IMR-90 (cell line): ENCODE results near the gene FEN1. TPM values are rescaled to one million over a fixed set of nuclear protein-coding genes. Genes with fewer than 3 reads are reported as not detected.

ENCODE experiments used
- ATAC-seq: fragments of 200-7000 bp; cut with Tn5 transposase; 2 replicates; pipeline ENCODE4 v1.9.1; 2020; ENCODE audit warnings: low read depth, mild to moderate bottlenecking, moderate library complexity
- BruUV-seq: library from RNA; stranded (reverse); fragments of 400-500 nt; replicated peaks from 2 replicates; lab custom pipeline; 2021; lab: Mats Ljungman, UMichigan
- CTCF ChIA-PET: fragments of 300-600 bp; formaldehyde crosslinking; extraction: SDS; loops from one replicate; lab custom pipeline; 2021; ENCODE audit warnings: antibody characterized with exemption; lab: Yijun Ruan, JAX
- POLR2A ChIA-PET: fragments of 300-600 bp; sonication (Branson Sonifier 250); formaldehyde crosslinking; loops from one replicate; lab custom pipeline; 2022; ENCODE audit warnings: antibody characterized with exemption; ENCODE audit not compliant: unreplicated experiment; lab: Charles Lee
- DNase-seq: peaks from one replicate; pipeline ENCODE4 v3.0.0; 2013
- H2AFZ ChIP-seq: replicated peaks from 2 replicates; pipeline ENCODE3; 2013; ENCODE audit warnings: low read length, mild to moderate bottlenecking; ENCODE audit not compliant: poor library complexity
- H2AK5ac ChIP-seq: 2 replicates; pipeline ENCODE4 v1.6.1; 2013; ENCODE audit warnings: low read depth, low read length, inconsistent platforms
- H2AK9ac ChIP-seq: replicated peaks from 2 replicates; pipeline ENCODE3; 2013; ENCODE audit warnings: mild to moderate bottlenecking, low read depth, low read length, moderate library complexity; ENCODE audit not compliant: poor library complexity
- H2BK120ac ChIP-seq: 2 replicates; pipeline ENCODE4 v1.6.1; 2013; ENCODE audit warnings: low read depth, low read length, inconsistent platforms
- H2BK15ac ChIP-seq: 3 replicates; pipeline ENCODE4 v1.6.1; 2013; ENCODE audit warnings: low read depth, low read length, inconsistent platforms
- H2BK20ac ChIP-seq: 2 replicates; pipeline ENCODE4 v1.6.1; 2013; ENCODE audit warnings: low read depth, mild to moderate bottlenecking, inconsistent platforms, low read length, moderate library complexity
- H2BK5ac ChIP-seq: 2 replicates; pipeline ENCODE4 v1.6.1; 2013; ENCODE audit warnings: mild to moderate bottlenecking, low read depth, low read length, inconsistent platforms; ENCODE audit not compliant: poor library complexity, severe bottlenecking
- H3K14ac ChIP-seq: replicated peaks from 2 replicates; pipeline ENCODE4 v1.6.1; 2013; ENCODE audit warnings: low read depth, low read length, inconsistent platforms
- H3K18ac ChIP-seq: 2 replicates; pipeline ENCODE4 v1.6.1; 2013; ENCODE audit warnings: low read depth, low read length, control low read depth
- H3K23ac ChIP-seq: 2 replicates; pipeline ENCODE4 v1.6.1; 2013; ENCODE audit warnings: low read depth, low read length, inconsistent platforms
- H3K27ac ChIP-seq: 2 replicates; pipeline ENCODE4 v1.5.1; 2013; ENCODE audit warnings: mild to moderate bottlenecking, control low read depth, low read length; ENCODE audit not compliant: insufficient read depth
- H3K27me3 ChIP-seq: 2 replicates; pipeline ENCODE4 v1.6.1; 2013; ENCODE audit warnings: low read length; ENCODE audit not compliant: control insufficient read depth, insufficient read depth
- H3K36me3 ChIP-seq: 2 replicates; pipeline ENCODE4 v1.6.1; 2013; ENCODE audit warnings: low read length, mixed read lengths; ENCODE audit not compliant: control insufficient read depth, insufficient read depth
- H3K4ac ChIP-seq: 2 replicates; pipeline ENCODE4 v1.6.1; 2013; ENCODE audit warnings: low read depth, low read length, inconsistent platforms
- H3K4me1 ChIP-seq: 2 replicates; pipeline ENCODE4 v1.6.1; 2013; ENCODE audit warnings: low read length, mixed read lengths; ENCODE audit not compliant: control insufficient read depth, insufficient read depth
- H3K4me2 ChIP-seq: 2 replicates; pipeline ENCODE4 v1.6.1; 2013; ENCODE audit warnings: low read depth, mild to moderate bottlenecking, control low read depth, low read length, moderate library complexity
- H3K4me3 ChIP-seq: 2 replicates; pipeline ENCODE4 v1.5.1; 2013; ENCODE audit warnings: low read depth, mild to moderate bottlenecking, control low read depth, low read length, moderate library complexity; ENCODE audit not compliant: insufficient read depth
- H3K56ac ChIP-seq: 2 replicates; pipeline ENCODE4 v1.6.1; 2013; ENCODE audit warnings: low read length, inconsistent platforms; ENCODE audit not compliant: insufficient read depth; ENCODE audit errors: extremely low read depth
- H3K79me1 ChIP-seq, 2 experiments: 2 replicates each; pipeline ENCODE4 v1.6.1; 2013; ENCODE audit warnings: low read length in 2 of 2, inconsistent platforms in 1 of 2, low read depth in 1 of 2
- H3K9ac ChIP-seq: 2 replicates; pipeline ENCODE4 v1.6.1; 2013; ENCODE audit warnings: low read depth, low read length, control low read depth
- H3K9me1 ChIP-seq: 2 replicates; pipeline ENCODE4 v1.6.1; 2013; ENCODE audit warnings: low read length, inconsistent platforms; ENCODE audit not compliant: insufficient read depth
- H3K9me3 ChIP-seq: 2 replicates; pipeline ENCODE4 v1.6.1; 2013; ENCODE audit warnings: low read length; ENCODE audit not compliant: control insufficient read depth, insufficient read depth
- H4K20me1 ChIP-seq: 2 replicates; pipeline ENCODE4 v1.6.1; 2013; ENCODE audit warnings: low read length, inconsistent platforms; ENCODE audit not compliant: insufficient read depth
- H4K5ac ChIP-seq: 2 replicates; pipeline ENCODE4 v1.6.1; 2013; ENCODE audit warnings: mild to moderate bottlenecking, low read depth, low read length, control low read depth
- H4K8ac ChIP-seq, 2 experiments: 2 replicates each; pipeline ENCODE4 v1.6.1; 2013; ENCODE audit warnings: low read depth in 2 of 2, low read length in 2 of 2, control low read depth in 1 of 2, inconsistent platforms in 1 of 2
- H4K91ac ChIP-seq: 2 replicates; pipeline ENCODE4 v1.6.1; 2013; ENCODE audit warnings: low read depth, low read length, inconsistent platforms; ENCODE audit not compliant: insufficient read depth
- BHLHE40 ChIP-seq: fragments of 150-350 bp; IDR thresholded peaks from 2 replicates; pipeline ENCODE4 v1.6.1; 2016; ENCODE audit warnings: mild to moderate bottlenecking, low read depth, low read length
- CHD1 ChIP-seq: IDR thresholded peaks from 2 replicates; pipeline ENCODE4 v1.6.1; 2012; ENCODE audit warnings: low read depth, low read length, improper control_type of control experiment
- WGBS, 2 experiments: methylation state at CpG; one replicate each; pipeline versions ENCODE4 v1.1.5 to v1.1.7; 2013; ENCODE audit warnings: missing lambda C conversion rate in 2 of 2; ENCODE audit not compliant: insufficient read length in 1 of 2; ENCODE audit errors: extremely low coverage in 2 of 2; 5-methylcytosine and 5-hydroxymethylcytosine counted together
- dilution Hi-C: fragments of 300-500 bp; cut with HindIII; formaldehyde crosslinking; loops from one replicate; pipeline ENCODE4 v1.14.3; 2018; ENCODE audit warnings: low sequenced_read_pairs; ENCODE audit not compliant: unreplicated experiment
- in situ Hi-C: fragments of 300-500 bp; cut with MboI; formaldehyde crosslinking; loops from 3 replicates; pipeline ENCODE4 v1.14.3; 2019; ENCODE audit warnings: low sequenced_read_pairs, inconsistent platforms, mixed read lengths
- intact Hi-C: fragments of 100-400 bp; cut with micrococcal nuclease; formaldehyde crosslinking; loops from 2 replicates; pipeline ENCODE4 v1.10.0; 2022
- polyA plus RNA-seq, 3 experiments: library from polyadenylated mRNA; depleted of rRNA; stranded (reverse); fragments of >200 nt; gene quantifications; 2 replicates each; pipeline ENCODE4 v1.2.3, GENCODE V29; 2012; ENCODE audit warnings: low replicate concordance in 1 of 3
- total RNA-seq: library from RNA; depleted of rRNA; stranded (reverse); fragments of >200 nt; gene quantifications from 2 replicates; pipeline ENCODE4 v1.2.3, GENCODE V29; 2012

FEN1 gene
- total and polyA plus RNA-seq, 2 of the 4 experiments (the other 2 are of a cell fraction), result 23.0 to 41.9 TPM

DNA sequence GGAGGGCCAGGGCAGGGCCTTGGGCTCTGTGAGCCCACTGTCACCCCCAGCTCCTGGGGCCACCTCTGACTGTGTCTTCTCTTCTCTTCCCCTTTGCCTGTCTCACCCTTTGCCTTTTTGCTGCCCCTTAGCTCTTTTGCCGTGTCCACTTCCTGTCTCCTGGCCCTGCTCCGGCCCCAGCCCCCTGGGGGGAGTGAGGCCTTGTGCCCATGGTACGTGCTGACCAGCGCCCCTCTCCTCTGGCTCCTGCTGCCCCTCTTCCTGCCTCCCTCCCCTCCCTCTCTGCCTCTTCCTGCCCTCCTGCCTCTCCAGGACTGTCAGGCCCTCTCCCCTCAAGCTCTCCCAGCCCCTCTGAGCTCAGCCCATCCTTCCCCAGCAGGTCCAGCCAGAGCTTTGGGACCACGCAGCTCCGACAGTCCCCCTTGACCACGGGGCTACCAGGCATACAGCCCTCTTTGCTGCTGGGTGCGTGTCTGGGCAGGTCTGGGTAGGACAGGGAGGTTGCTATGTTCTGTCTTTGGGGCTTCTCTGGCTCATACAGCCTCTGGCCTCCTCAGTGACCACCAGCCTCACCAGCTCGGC is 12.0 kb upstream of the FEN1 start:
- no peak overlapping the region for H3K4me3 ChIP-seq
- H2BK20ac ChIP-seq, result no peak overlapping the region
- H2BK5ac ChIP-seq, result no peak overlapping the region
- H3K56ac ChIP-seq, result no peak overlapping the region
- H4K20me1 ChIP-seq, result no peaks in the 10 kb centered on the region
- no peak overlapping the region for H3K23ac ChIP-seq
- ChIA-PET POLR2A (interaction anchor here (0.6 kb wide), 1 partner anchor 794 kb away, joined by 11 read pairs; no protein-coding TSS in a partner anchor), CTCF (interaction anchor here (0.7 kb wide), 1 partner anchor 33 kb away, joined by 3 read pairs; no protein-coding TSS in a partner anchor)
- no peak overlapping the region for H3K14ac ChIP-seq
- no peak overlapping the region for H2BK120ac ChIP-seq
- no TSS peak for BruUV-seq
- H2BK15ac ChIP-seq, result no peak overlapping the region
- in situ Hi-C loops (no loop called here), dilution Hi-C loops (no loop called here), intact Hi-C loops (no loop called here)
- no peak overlapping the region for H2AFZ ChIP-seq
- H3K4me1 ChIP-seq, result peaks cover 3% of the 10 kb centered on the region; the same call in 1 of the 2 replicates
- no peak overlapping the region for H4K8ac ChIP-seq
- no peak overlapping the region for H3K4ac ChIP-seq
- H2AK5ac ChIP-seq, result no peak overlapping the region
- no peaks in the 10 kb centered on the region for H3K9me3 ChIP-seq
- peak overlapping the region; percentile 14 for H2AK9ac ChIP-seq
- no peak overlapping the region for H3K18ac ChIP-seq
- no peak overlapping the region for H3K27ac ChIP-seq
- 76% methylated on average over 3 of the region's 9 CpGs; no CpG with 5 or more reads in 1 of the 2 experiments for WGBS, 2 experiments
- peaks cover 19% of the 10 kb centered on the region for H3K36me3 ChIP-seq
- no peak overlapping the region for H3K9ac ChIP-seq
- no peak for ATAC-seq
- H3K9me1 ChIP-seq, result no peaks in the 10 kb centered on the region; the same call in 1 of the 2 replicates
- H3K79me1 ChIP-seq, result no peaks in the 10 kb centered on the region
- H4K5ac ChIP-seq, result no peak overlapping the region
- no peak for DNase-seq
- no peak for TF ChIP-seq CHD1
- no peak for TF ChIP-seq BHLHE40
- H4K91ac ChIP-seq, result no peak overlapping the region
- no peaks in the 10 kb centered on the region for H3K27me3 ChIP-seq
- no peak overlapping the region for H3K4me2 ChIP-seq
